Adrenal gland (tissue), 12 donors: ENCODE results near the gene SFXN5. TPM values are rescaled to one million over a fixed set of nuclear protein-coding genes. Genes with fewer than 3 reads are reported as not detected.

ENCODE experiments used
- DNase-seq, 7 donors: peaks; one replicate each; pipeline ENCODE4 v3.0.0-alpha.2; 2019 to 2020
- H3K27ac ChIP-seq, 5 donors: fragments of 200-600 bp; sonication (generic) in 4 of 5; 1 replicate in 3 of 5; 2 replicates in 2 of 5; pipeline versions ENCODE4 v1.5.1 to v1.8.0; 2016 to 2020; ENCODE audit warnings: mild to moderate bottlenecking in 1 of 5
- H3K27me3 ChIP-seq: fragments of 200-600 bp; 2 replicates; pipeline ENCODE4 v1.8.0; 2021
- H3K36me3 ChIP-seq, 2 donors: fragments of 200-600 bp; replicated peaks in 1 of 2; 1 replicate in 1 of 2; 2 replicates in 1 of 2; pipeline versions ENCODE4 v1.5.1 to v1.8.0; 2018 to 2022
- H3K4me1 ChIP-seq, 2 donors: fragments of 200-600 bp; replicated peaks in 1 of 2; 1 replicate in 1 of 2; 2 replicates in 1 of 2; pipeline versions ENCODE4 v1.5.1 to v1.8.0; 2018 to 2021
- H3K4me3 ChIP-seq, 4 donors: fragments of 200-600 bp; sonication (generic) in 3 of 4; one replicate each; pipeline ENCODE4 v1.5.1; 2016 to 2018
- H3K9me3 ChIP-seq, 3 donors: fragments of 200-600 bp; sonication (generic) in 1 of 3; replicated peaks in 1 of 3; 1 replicate in 2 of 3; 2 replicates in 1 of 3; pipeline versions ENCODE4 v1.5.1 to v1.8.0; 2016 to 2021
- POLR2A ChIP-seq, 2 donors: fragments of 450-650 bp; IDR thresholded peaks; one replicate each; pipeline ENCODE4 v1.6.1; 2017; ENCODE audit warnings: antibody characterized with exemption in 2 of 2, mild to moderate bottlenecking in 2 of 2, moderate library complexity in 1 of 2
- WGBS, 4 donors: extraction: QIAGEN DNeasy Blood & Tissue Kit in 2 of 4; methylation state at CpG; one replicate each; pipeline versions ENCODE4 v1.1.5 to v1.1.7; 2013 to 2017; 5-methylcytosine and 5-hydroxymethylcytosine counted together
- intact Hi-C, 2 donors: fragments of 100-400 bp; cut with DNase I; formaldehyde crosslinking; loops; one replicate each; pipeline versions ENCODE4 v1.14.1 to v1.15.0; 2022 to 2023
- polyA plus RNA-seq, 3 donors: library from polyadenylated mRNA; stranded (reverse); fragments of 200-250 nt in 2 of 3; fragments of 350-450 nt in 1 of 3; fragmentation: Illumina TruSeq in 1 of 3; extraction: RNeasy Lipid Tissue Mini Kit (QIAGEN cat#74804) in 1 of 3; gene quantifications; one replicate each; pipeline ENCODE4 v1.2.3, GENCODE V29; 2013 to 2014
- total RNA-seq, 9 donors: library from RNA; depleted of rRNA in 4 of 9; stranded (reverse); fragments of >200 nt in 4 of 9; fragments of 120-200 nt in 1 of 9; fragmentation: NEBNext Ultra II Directional in 1 of 9; extraction: Animal tissue kit (Norgen Biotek cat#: 25700) in 1 of 9; gene quantifications; one replicate each; pipeline versions ENCODE4 v1.1.0 to v1.2.4, GENCODE V29; 2013 to 2023
- TF ChIP-seq, protein P1 (sequence below), 6 experiments: fragments of 450-650 bp in 4 of 6; fragments of 200-600 bp in 2 of 6; sonication (generic) in 1 of 6; IDR thresholded peaks; 1 replicate in 5 of 6; 2 replicates in 1 of 6; pipeline versions ENCODE4 v1.5.1 to v1.8.0; 2016 to 2021; ENCODE audit warnings: antibody characterized with exemption in 6 of 6, mild to moderate bottlenecking in 2 of 6, moderate library complexity in 1 of 6
- donor health status: healthy with polysubstance abuse.
- donor health status: Bipolar disorder and iron deficiency.
- donor health status: DM: yes; HTN: yes; CAD: no.
- donor health status: DM: no; HTN: no; CAD: no.
- donor health status: DM: no; HTN: no; CAD: no.
- donor health status: DM: yes; HTN: yes; CAD: no.

The SFXN5 gene
- total and polyA plus RNA-seq, 12 donors = 12.2 to 56.5 (median 32.7) TPM

DNA sequence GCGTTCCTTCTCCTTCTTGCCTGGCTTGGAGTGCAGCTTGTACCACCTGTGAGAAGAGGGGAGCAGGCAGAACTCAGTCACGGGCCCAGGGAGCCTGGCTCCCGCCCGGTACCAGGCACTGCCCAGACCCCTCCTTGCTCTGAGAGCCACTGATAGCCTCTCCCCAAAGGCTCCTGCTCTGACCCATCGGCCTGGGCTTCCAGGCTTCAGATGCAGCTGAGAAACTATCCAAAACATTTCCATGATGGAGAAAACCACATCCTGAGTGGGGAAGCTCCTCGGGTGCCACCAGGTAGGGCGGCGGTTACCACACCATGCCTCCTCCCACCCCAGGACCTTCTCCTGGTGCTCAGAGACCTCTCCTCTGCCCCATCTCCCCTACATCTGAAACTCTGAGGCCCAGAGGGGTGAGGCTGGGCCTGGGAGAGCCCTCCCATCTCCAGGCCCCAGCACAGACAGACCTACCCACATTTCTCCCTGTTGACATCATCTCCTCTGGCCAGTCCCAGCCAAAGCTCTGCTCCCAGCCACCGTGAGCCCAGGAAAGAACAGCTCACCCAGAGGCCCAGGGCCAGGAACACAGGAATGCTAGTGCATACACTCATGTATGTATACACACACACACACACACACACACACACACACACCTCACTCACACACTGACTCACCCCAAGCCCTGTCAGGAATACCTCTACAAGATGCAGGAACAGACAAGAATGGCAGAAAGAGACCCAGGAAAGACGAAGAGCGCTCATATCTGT is 17.9 kb upstream of the SFXN5 start:
- no peaks in the 10 kb centered on the region for H3K27me3 ChIP-seq
- intact Hi-C loops = loop anchor here in 1 of 2 donors (5.0 kb wide), 1 partner anchor 73 kb away; no protein-coding TSS in a partner anchor
- peaks cover 0 to 5% of the 10 kb centered on the region in 2 donors for H3K4me1 ChIP-seq
- no peaks in the 10 kb centered on the region for H3K9me3 ChIP-seq
- WGBS, 4 donors = 76 to 88% (median 84%) methylated on average over 7 to 11 of the region's 11 CpGs
- peak in 5 of 7 donors; percentile 39 to 71 (median 57) for DNase-seq
- TF ChIP-seq POLR2A (IDR thresholded peaks at IDR 0.05) = no peak
- TF ChIP-seq, protein P1, sequence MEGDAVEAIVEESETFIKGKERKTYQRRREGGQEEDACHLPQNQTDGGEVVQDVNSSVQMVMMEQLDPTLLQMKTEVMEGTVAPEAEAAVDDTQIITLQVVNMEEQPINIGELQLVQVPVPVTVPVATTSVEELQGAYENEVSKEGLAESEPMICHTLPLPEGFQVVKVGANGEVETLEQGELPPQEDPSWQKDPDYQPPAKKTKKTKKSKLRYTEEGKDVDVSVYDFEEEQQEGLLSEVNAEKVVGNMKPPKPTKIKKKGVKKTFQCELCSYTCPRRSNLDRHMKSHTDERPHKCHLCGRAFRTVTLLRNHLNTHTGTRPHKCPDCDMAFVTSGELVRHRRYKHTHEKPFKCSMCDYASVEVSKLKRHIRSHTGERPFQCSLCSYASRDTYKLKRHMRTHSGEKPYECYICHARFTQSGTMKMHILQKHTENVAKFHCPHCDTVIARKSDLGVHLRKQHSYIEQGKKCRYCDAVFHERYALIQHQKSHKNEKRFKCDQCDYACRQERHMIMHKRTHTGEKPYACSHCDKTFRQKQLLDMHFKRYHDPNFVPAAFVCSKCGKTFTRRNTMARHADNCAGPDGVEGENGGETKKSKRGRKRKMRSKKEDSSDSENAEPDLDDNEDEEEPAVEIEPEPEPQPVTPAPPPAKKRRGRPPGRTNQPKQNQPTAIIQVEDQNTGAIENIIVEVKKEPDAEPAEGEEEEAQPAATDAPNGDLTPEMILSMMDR (IDR thresholded peaks at IDR 0.05) = no peak
- peak overlapping the region in 2 of 5 donors; percentile 52 to 54 for H3K27ac ChIP-seq
- no peak overlapping the region for H3K4me3 ChIP-seq
- H3K36me3 ChIP-seq = peaks cover 0 to 23% of the 10 kb centered on the region in 2 donors

DNA sequence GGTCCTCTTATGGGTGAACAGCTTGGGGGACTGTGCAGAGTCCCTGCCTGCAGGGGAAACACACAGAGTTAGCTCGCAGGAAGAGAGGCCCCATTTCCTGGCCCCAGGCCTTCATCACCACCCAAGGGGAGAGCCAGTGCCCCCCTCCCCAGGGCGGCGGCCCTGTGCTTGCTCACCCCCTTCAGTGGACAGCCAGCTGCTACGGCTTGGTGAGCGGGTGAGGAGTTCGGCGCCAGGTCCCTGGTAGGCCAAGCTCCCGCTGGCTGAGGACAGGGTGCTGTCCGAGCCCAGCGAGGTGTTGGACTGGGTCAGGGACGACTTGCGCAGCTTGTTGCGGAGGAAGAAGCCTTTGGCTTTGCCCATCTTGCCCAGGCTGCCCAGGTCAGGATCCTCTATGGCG is 17.2 kb upstream of the SFXN5 start:
- Histone ChIP-seq H3K4me3 (no peak overlapping the region), H3K36me3 (peaks cover 0 to 23% of the 10 kb centered on the region in 2 donors), H3K9me3 (no peaks in the 10 kb centered on the region), H3K27me3 (no peaks in the 10 kb centered on the region), H3K27ac (peak overlapping the region in 1 of 5 donors; percentile 52), H3K4me1 (peaks cover 0 to 5% of the 10 kb centered on the region in 2 donors)
- intact Hi-C loops = loop anchor here in 1 of 2 donors (5.0 kb wide), 1 partner anchor 74 kb away; no protein-coding TSS in a partner anchor
- WGBS, 4 donors = 94 to 98% (median 96%) methylated on average over 11 to 14 of the region's 14 CpGs
- DNase-seq = no peak
- TF ChIP-seq POLR2A (IDR thresholded peaks at IDR 0.05) = no peak
- TF ChIP-seq, protein P1 (IDR thresholded peaks at IDR 0.05) = no peak

DNA sequence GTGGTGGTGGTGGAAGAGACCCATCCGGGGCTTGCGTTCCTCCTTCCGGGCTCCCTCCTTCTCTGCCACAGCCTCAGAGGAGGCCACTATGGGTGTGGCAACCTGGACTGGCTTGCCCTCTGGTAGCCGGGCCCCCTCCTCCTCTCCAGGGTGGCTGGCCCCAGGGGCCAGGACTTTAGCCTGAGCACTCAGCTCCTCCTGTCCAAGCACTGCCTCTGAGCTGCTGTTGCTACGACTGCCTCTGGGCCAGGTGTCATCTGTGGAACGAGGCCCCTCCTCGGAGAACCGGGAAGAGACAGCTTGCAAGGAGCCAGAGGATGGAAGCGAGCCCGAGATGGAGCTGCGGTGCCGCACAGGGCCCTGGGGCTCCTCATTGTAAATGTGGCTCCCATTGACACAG is 16.7 kb upstream of the SFXN5 start:
- TF ChIP-seq, protein P1 (IDR thresholded peaks at IDR 0.05) = no peak
- TF ChIP-seq POLR2A (IDR thresholded peaks at IDR 0.05) = no peak
- Histone ChIP-seq H3K9me3 (no peaks in the 10 kb centered on the region), H3K4me3 (no peak overlapping the region), H3K36me3 (peaks cover 0 to 23% of the 10 kb centered on the region in 2 donors), H3K4me1 (peaks cover 0 to 5% of the 10 kb centered on the region in 2 donors), H3K27ac (no peak overlapping the region), H3K27me3 (no peaks in the 10 kb centered on the region)
- no peak for DNase-seq
- intact Hi-C loops = loop anchor here in 1 of 2 donors (5.0 kb wide), 1 partner anchor 74 kb away; no protein-coding TSS in a partner anchor
- WGBS, 4 donors = 95 to 98% (median 97%) methylated on average over 3 to 12 of the region's 12 CpGs

DNA sequence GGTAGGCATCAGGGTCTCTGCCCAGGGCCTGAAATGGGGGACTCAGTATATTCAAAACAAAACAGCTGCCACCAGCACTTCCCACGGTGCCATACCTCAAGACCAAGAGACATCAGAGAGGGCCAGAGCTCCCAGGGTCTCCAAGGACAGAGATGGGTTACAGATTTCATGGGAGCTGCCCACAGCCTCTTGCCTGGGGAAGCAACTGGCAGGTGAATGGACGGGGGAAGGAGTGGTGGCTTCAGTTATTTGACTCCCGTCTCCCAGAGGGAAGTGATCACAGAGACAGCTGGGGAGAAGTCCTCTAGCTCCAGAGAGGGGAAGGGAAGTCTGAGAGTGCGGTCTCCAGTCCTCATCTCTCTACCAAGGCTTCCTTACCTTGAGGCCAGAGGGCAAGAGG is 15.8 kb upstream of the SFXN5 start:
- no peak for TF ChIP-seq POLR2A (IDR thresholded peaks at IDR 0.05)
- TF ChIP-seq, protein P1 (IDR thresholded peaks at IDR 0.05) = no peak
- H3K27ac ChIP-seq = no peak overlapping the region
- H3K27me3 ChIP-seq = no peaks in the 10 kb centered on the region
- intact Hi-C loops = loop anchor here (2.0 to 5.0 kb wide), 2 partner anchors 69 to 75 kb away; no protein-coding TSS in a partner anchor
- no peaks in the 10 kb centered on the region for H3K9me3 ChIP-seq
- DNase-seq = no peak
- H3K36me3 ChIP-seq = peaks cover 0 to 23% of the 10 kb centered on the region in 2 donors
- no peak overlapping the region for H3K4me3 ChIP-seq
- peaks cover 0 to 5% of the 10 kb centered on the region in 2 donors for H3K4me1 ChIP-seq
- 78 to 88% (median 79%) methylated on average over 4 of the region's 4 CpGs; no CpG with 5 or more reads in 1 of the 4 donors for WGBS, 4 donors
